Cardiac muscle cell (in vitro differentiated cells and primary cell): Measurements from ENCODE around the gene ATP8A2. TPM values are rescaled to one million over a fixed set of nuclear protein-coding genes. Genes with fewer than 3 reads are reported as not detected.

Source experiments
- DNase-seq, 2 donors: peaks; one replicate each; pipeline versions ENCODE4 v3.0.0 to v3.0.0-alpha.2; 2010 to 2017; ENCODE audit warnings: low read depth in 1 of 2, low spot score in 1 of 2
- H3K27ac ChIP-seq: fragments of 200-600 bp; sonication (generic); 2 replicates; pipeline ENCODE4 v1.5.1; 2016
- H3K27me3 ChIP-seq: fragments of 200-600 bp; sonication (generic); 2 replicates; pipeline ENCODE4 v1.6.0; 2016; ENCODE audit warnings: control low read depth
- H3K36me3 ChIP-seq: fragments of 200-600 bp; sonication (generic); 2 replicates; pipeline ENCODE4 v1.5.1; 2016; ENCODE audit warnings: control low read depth
- H3K4me1 ChIP-seq: fragments of 200-600 bp; sonication (generic); 2 replicates; pipeline ENCODE4 v1.8.1; 2017; ENCODE audit warnings: low read depth, mild to moderate bottlenecking, mixed run types
- H3K4me3 ChIP-seq: fragments of 200-600 bp; sonication (generic); 2 replicates; pipeline ENCODE4 v1.5.1; 2016; ENCODE audit warnings: mild to moderate bottlenecking
- H3K9me3 ChIP-seq: fragments of 200-600 bp; sonication (generic); 2 replicates; pipeline ENCODE4 v1.5.1; 2017; ENCODE audit warnings: low read depth, mild to moderate bottlenecking, control low read depth
- polyA plus RNA-seq: library from polyadenylated mRNA; unstranded; fragments of >200 nt; fragmentation: Nextera tagmentation; extraction: Ambion mirVana; gene quantifications from 2 replicates; pipeline ENCODE4 v1.2.1, GENCODE V29; 2016
- total RNA-seq: library from RNA; depleted of rRNA; stranded (reverse); fragments of >200 nt; gene quantifications from 2 replicates; pipeline ENCODE4 v1.2.3, GENCODE V29; 2016
- TF ChIP-seq, protein P1 (sequence below): IDR thresholded peaks from 2 replicates; pipeline ENCODE4 v1.5.1; 2012; ENCODE audit warnings: low read depth, mild to moderate bottlenecking, low read length

The ATP8A2 gene
- total and polyA plus RNA-seq, 2 experiments from 2014 or later: 0.86 to 0.89 TPM

GRCh38 chr13:25380741-25381324, 9.1 kb downstream of the ATP8A2 start:
- H3K27ac ChIP-seq: no peak overlapping the region
- H3K4me3 ChIP-seq: no peak overlapping the region
- DNase-seq: no peak
- H3K27me3 ChIP-seq: no peaks in the 10 kb centered on the region
- H3K4me1 ChIP-seq: peaks cover 21% of the 10 kb centered on the region
- H3K9me3 ChIP-seq: no peaks in the 10 kb centered on the region
- no peaks in the 10 kb centered on the region for H3K36me3 ChIP-seq
- TF ChIP-seq, protein P1, sequence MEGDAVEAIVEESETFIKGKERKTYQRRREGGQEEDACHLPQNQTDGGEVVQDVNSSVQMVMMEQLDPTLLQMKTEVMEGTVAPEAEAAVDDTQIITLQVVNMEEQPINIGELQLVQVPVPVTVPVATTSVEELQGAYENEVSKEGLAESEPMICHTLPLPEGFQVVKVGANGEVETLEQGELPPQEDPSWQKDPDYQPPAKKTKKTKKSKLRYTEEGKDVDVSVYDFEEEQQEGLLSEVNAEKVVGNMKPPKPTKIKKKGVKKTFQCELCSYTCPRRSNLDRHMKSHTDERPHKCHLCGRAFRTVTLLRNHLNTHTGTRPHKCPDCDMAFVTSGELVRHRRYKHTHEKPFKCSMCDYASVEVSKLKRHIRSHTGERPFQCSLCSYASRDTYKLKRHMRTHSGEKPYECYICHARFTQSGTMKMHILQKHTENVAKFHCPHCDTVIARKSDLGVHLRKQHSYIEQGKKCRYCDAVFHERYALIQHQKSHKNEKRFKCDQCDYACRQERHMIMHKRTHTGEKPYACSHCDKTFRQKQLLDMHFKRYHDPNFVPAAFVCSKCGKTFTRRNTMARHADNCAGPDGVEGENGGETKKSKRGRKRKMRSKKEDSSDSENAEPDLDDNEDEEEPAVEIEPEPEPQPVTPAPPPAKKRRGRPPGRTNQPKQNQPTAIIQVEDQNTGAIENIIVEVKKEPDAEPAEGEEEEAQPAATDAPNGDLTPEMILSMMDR: no peak

DNA sequence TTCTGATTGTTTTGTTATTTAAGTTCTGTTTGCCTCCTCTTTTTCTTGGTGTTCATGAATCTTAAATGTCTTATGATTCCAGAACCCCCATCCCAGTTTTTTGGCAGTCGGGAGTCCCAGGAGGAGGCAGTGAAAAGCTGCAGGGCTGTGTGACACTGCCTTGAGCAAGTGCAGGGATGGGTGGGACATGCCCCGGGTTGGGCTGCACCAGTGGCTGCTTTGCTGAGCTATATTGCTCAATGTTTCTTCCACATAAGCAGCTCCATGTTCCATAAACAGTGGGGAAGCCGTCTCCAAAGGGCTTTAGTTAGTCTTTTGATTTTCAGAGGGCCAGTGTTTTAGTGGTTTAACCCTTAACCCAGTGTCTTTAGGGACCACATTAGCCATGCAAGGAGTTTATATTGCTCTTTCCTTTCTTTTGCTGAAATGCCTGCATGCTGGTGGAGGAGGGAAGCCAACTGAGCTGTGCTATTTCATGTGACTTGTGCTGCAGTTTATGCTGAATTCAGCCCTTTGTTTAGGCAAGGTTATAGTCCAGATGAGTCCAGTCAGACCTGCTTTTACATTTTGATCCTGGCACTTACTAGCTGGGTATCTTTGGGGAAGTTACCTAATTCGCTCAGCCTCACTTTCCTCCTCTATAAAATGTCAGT, 13.1 kb downstream of the ATP8A2 start:
- Histone ChIP-seq H3K27ac (no peak overlapping the region), H3K9me3 (no peaks in the 10 kb centered on the region), H3K4me3 (no peak overlapping the region), H3K36me3 (no peaks in the 10 kb centered on the region), H3K27me3 (no peaks in the 10 kb centered on the region), H3K4me1 (no peaks in the 10 kb centered on the region)
- TF ChIP-seq, protein P1: no peak
- no peak for DNase-seq

- no peaks in the 10 kb centered on the region for H3K36me3 ChIP-seq
- H3K27ac ChIP-seq: no peak overlapping the region
- no peak overlapping the region for H3K4me3 ChIP-seq
- TF ChIP-seq, protein P1: no peak
- H3K9me3 ChIP-seq: no peaks in the 10 kb centered on the region
- H3K4me1 ChIP-seq: peaks cover 5% of the 10 kb centered on the region
- H3K27me3 ChIP-seq: no peaks in the 10 kb centered on the region
- DNase-seq: no peak
These were observed 20.2 kb downstream of the ATP8A2 start for GRCh38 chr13:25391932-25392331.

- no peak overlapping the region for H3K27ac ChIP-seq
- peaks cover 5% of the 10 kb centered on the region for H3K4me1 ChIP-seq
- H3K36me3 ChIP-seq: no peaks in the 10 kb centered on the region
- no peaks in the 10 kb centered on the region for H3K9me3 ChIP-seq
- DNase-seq: no peak
- no peaks in the 10 kb centered on the region for H3K27me3 ChIP-seq
- TF ChIP-seq, protein P1: no peak
- no peak overlapping the region for H3K4me3 ChIP-seq
These were observed 22.8 kb downstream of the ATP8A2 start for GRCh38 chr13:25394402-25395060.

DNA sequence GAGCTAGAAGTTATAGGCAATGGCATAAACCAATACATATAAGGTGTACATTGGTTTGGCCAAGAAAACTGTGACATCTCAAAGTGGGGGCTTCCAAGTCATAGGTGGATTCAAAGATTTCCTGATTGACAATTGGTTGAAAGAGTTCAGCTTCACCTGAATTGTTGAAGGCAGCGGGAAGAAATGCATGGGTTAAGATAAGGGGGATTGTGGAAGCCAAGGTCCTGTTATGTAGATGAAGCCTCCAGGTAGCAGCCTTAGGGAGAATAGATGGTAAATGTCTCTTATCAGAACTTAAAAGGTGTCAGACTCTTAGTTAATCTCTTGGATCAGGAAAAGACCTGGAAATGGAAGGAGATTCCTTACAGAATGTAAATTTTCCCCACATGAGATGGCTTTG, 26.0 kb downstream of the ATP8A2 start:
- no peaks in the 10 kb centered on the region for H3K9me3 ChIP-seq
- H3K27ac ChIP-seq: no peak overlapping the region
- no peak overlapping the region for H3K4me3 ChIP-seq
- H3K4me1 ChIP-seq: no peaks in the 10 kb centered on the region
- TF ChIP-seq, protein P1: no peak
- no peak for DNase-seq
- H3K27me3 ChIP-seq: no peaks in the 10 kb centered on the region
- no peaks in the 10 kb centered on the region for H3K36me3 ChIP-seq
